Activated CD8-positive, alpha-beta T cell treated with anti-CD3 and anti-CD28 coated beads for 36 hours (primary cell): ENCODE results near the gene NHLRC3. TPM values are rescaled to one million over a fixed set of nuclear protein-coding genes. Genes with fewer than 3 reads are reported as not detected.

ENCODE experiments used
- ATAC-seq: fragments of 200-7000 bp; cut with Tn5 transposase; one replicate; pipeline ENCODE4 v1.10.0; 2021; ENCODE audit warnings: mild to moderate bottlenecking, moderate library complexity
- CTCF ChIA-PET: fragments of 350-600 bp; sonication (Branson Sonifier 250); formaldehyde crosslinking; loops from one replicate; lab custom pipeline; 2021; ENCODE audit warnings: antibody characterized with exemption; lab: Charles Lee
- POLR2A ChIA-PET: fragments of 350-600 bp; sonication (Branson Sonifier 250); formaldehyde crosslinking; loops from one replicate; lab custom pipeline; 2021; ENCODE audit warnings: antibody characterized with exemption; lab: Charles Lee
- DNase-seq: peaks from one replicate; pipeline ENCODE4 v3.0.0-alpha.2; 2020
- H3K27ac Mint-ChIP-seq: one replicate; pipeline ENCODE4 v1.8.0; 2021; ENCODE audit warnings: mild to moderate bottlenecking, mixed read lengths
- H3K27me3 Mint-ChIP-seq: one replicate; pipeline ENCODE4 v1.8.0; 2021; ENCODE audit warnings: mixed read lengths
- H3K36me3 Mint-ChIP-seq: one replicate; pipeline ENCODE4 v1.8.0; 2021; ENCODE audit warnings: low read depth, mixed read lengths
- H3K4me1 Mint-ChIP-seq: one replicate; pipeline ENCODE4 v1.8.0; 2021; ENCODE audit warnings: low read depth, mixed read lengths
- H3K4me3 Mint-ChIP-seq: one replicate; pipeline ENCODE4 v1.8.0; 2021; ENCODE audit warnings: mild to moderate bottlenecking, moderate library complexity, mixed read lengths
- H3K9me3 Mint-ChIP-seq: one replicate; pipeline ENCODE4 v1.8.0; 2021; ENCODE audit warnings: mixed read lengths
- intact Hi-C: fragments of 100-400 bp; cut with micrococcal nuclease; formaldehyde crosslinking; loops from one replicate; pipeline ENCODE4 v1.10.0; 2022
- total RNA-seq, 2 experiments: library from RNA; stranded (reverse); gene quantifications; one replicate each; pipeline ENCODE4 v1.2.3, GENCODE V29; 2021
- TF ChIP-seq, protein P1 (sequence below): fragments of 200-600 bp; IDR thresholded peaks from one replicate; pipeline ENCODE4 v1.8.0; 2022; ENCODE audit warnings: antibody characterized with exemption, mild to moderate bottlenecking

Gene NHLRC3
- total RNA-seq, 2 experiments from 2014 or later = 17.5 to 17.9 TPM

DNA sequence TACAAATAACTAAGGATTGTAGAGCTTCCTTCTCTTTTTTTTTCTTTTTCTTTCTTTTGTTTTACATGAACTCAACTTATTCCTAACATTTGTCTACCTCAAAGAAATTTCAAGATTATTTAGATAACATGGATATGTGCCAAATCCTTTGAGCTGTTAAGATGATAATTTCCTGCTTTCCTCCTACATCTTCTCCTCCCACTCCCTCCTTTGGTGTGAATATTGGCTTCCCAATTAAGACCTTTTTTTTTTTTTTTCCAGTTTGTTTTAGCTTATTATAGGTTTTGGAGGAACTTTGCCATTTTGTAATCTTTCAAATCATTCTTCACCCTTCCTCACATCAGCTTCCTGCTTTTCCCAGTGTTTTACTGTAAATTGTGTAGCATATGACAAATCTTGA lies 10.6 kb downstream of the NHLRC3 start:
- H3K9me3 Mint-ChIP-seq = no peaks in the 10 kb centered on the region
- peaks cover 20% of the 10 kb centered on the region for H3K36me3 Mint-ChIP-seq
- no peak for DNase-seq
- intact Hi-C loops = no loop called here
- no peaks in the 10 kb centered on the region for H3K27me3 Mint-ChIP-seq
- TF ChIP-seq, protein P1, sequence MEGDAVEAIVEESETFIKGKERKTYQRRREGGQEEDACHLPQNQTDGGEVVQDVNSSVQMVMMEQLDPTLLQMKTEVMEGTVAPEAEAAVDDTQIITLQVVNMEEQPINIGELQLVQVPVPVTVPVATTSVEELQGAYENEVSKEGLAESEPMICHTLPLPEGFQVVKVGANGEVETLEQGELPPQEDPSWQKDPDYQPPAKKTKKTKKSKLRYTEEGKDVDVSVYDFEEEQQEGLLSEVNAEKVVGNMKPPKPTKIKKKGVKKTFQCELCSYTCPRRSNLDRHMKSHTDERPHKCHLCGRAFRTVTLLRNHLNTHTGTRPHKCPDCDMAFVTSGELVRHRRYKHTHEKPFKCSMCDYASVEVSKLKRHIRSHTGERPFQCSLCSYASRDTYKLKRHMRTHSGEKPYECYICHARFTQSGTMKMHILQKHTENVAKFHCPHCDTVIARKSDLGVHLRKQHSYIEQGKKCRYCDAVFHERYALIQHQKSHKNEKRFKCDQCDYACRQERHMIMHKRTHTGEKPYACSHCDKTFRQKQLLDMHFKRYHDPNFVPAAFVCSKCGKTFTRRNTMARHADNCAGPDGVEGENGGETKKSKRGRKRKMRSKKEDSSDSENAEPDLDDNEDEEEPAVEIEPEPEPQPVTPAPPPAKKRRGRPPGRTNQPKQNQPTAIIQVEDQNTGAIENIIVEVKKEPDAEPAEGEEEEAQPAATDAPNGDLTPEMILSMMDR = no peak
- ChIA-PET POLR2A (no interaction called here), CTCF (interaction anchor here (0.6 to 2.7 kb wide), 6 partner anchors 23 to 629 kb away, joined by 3 to 13 read pairs (median 4); no protein-coding TSS in a partner anchor)
- H3K27ac Mint-ChIP-seq = peak overlapping the region; percentile 18
- H3K4me3 Mint-ChIP-seq = no peak overlapping the region
- no peak for ATAC-seq
- peaks cover 4% of the 10 kb centered on the region for H3K4me1 Mint-ChIP-seq

DNA sequence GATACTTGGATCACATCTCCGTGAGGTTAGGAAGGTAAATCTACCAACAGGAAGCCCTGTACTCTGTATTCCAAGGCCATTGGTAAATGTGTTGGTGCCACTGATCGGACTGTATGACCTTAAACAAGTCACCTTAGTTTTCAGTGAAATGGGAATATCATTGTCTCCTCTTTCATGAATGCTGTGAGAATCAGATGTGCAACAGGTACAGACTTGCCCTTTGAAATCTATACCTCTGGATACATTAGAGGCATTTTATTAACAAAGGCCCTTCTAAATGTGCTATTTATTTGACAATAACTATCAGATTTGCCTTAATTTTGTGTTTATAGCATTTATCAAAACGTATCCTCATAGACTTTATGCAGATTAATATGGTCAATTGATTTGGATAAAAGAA lies 11.0 kb downstream of the NHLRC3 start:
- H3K27ac Mint-ChIP-seq = peak overlapping the region; percentile 18
- POLR2A ChIA-PET = no interaction called here
- no peaks in the 10 kb centered on the region for H3K9me3 Mint-ChIP-seq
- CTCF ChIA-PET = interaction anchor here (1.1 to 2.7 kb wide), 4 partner anchors 31 to 628 kb away, joined by 4 to 13 read pairs (median 5); no protein-coding TSS in a partner anchor
- no peak for DNase-seq
- no peaks in the 10 kb centered on the region for H3K27me3 Mint-ChIP-seq
- ATAC-seq = no peak
- intact Hi-C loops = no loop called here
- H3K4me3 Mint-ChIP-seq = no peak overlapping the region
- TF ChIP-seq, protein P1 = no peak
- peaks cover 18% of the 10 kb centered on the region for H3K36me3 Mint-ChIP-seq
- H3K4me1 Mint-ChIP-seq = peaks cover 4% of the 10 kb centered on the region

DNA sequence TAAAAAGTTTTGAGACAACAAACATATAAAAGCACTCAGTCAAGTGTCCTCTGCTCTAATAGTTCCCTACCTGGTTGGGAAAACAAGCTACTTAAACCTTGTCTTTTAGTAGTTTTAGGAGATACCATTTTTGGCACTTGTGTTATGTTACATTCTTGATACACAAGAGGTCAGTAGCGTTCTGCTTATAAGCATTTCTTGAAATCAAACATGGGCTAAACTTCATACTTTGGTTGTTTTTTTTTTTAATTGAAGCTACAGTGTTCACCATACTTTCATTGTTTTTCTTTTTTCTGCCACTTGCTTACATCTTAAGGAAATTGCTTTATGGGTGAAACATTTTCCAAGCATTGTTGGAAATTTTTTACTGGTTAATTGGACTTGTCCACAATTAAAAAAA lies 12.9 kb downstream of the NHLRC3 start:
- ChIA-PET CTCF (interaction anchor here (1.0 to 1.6 kb wide), 5 partner anchors 94 to 565 kb away, joined by 3 to 15 read pairs (median 4); no protein-coding TSS in a partner anchor), POLR2A (no interaction called here)
- TF ChIP-seq, protein P1 = peak; percentile 47
- Mint-ChIP-seq H3K4me3 (no peak overlapping the region), H3K27me3 (no peaks in the 10 kb centered on the region), H3K36me3 (peaks cover 15% of the 10 kb centered on the region), H3K9me3 (peaks cover 4% of the 10 kb centered on the region), H3K27ac (no peak overlapping the region), H3K4me1 (peaks cover 6% of the 10 kb centered on the region)
- ATAC-seq = no peak
- no peak for DNase-seq
- intact Hi-C loops = loop anchor here (2.0 to 5.0 kb wide), 2 partner anchors 212 to 566 kb away; no protein-coding TSS in a partner anchor

DNA sequence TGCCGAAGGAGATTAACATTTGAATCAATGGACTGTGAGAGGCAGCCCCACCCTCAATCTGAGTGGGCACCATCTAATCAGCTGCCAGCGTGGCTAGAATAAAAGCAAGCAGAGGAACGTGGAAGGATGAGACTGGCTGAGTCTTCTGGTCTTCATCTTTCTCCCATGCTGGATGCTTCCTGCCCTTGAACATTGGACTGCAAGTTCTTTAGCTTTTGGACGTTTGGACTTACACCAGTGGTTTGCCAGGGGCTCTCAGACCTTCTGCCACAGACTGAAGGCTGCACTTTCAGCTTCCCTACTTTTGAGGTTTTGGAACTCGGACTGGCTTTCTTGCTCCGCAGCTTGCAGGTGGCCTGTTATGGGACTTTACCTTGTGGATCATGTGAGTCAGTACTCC lies 14.7 kb downstream of the NHLRC3 start:
- TF ChIP-seq, protein P1 = no peak
- intact Hi-C loops = loop anchor here (5.0 kb wide), 1 partner anchor 564 kb away; no protein-coding TSS in a partner anchor
- POLR2A ChIA-PET = no interaction called here
- H3K4me3 Mint-ChIP-seq = no peak overlapping the region
- H3K36me3 Mint-ChIP-seq = peaks cover 24% of the 10 kb centered on the region
- peaks cover 16% of the 10 kb centered on the region for H3K4me1 Mint-ChIP-seq
- ATAC-seq (no peak), DNase-seq (no peak)
- peaks cover 4% of the 10 kb centered on the region for H3K9me3 Mint-ChIP-seq
- no peaks in the 10 kb centered on the region for H3K27me3 Mint-ChIP-seq
- no peak overlapping the region for H3K27ac Mint-ChIP-seq
- CTCF ChIA-PET = interaction anchor here (0.9 kb wide), 2 partner anchors 560 to 563 kb away, joined by 3 to 4 read pairs; no protein-coding TSS in a partner anchor

DNA sequence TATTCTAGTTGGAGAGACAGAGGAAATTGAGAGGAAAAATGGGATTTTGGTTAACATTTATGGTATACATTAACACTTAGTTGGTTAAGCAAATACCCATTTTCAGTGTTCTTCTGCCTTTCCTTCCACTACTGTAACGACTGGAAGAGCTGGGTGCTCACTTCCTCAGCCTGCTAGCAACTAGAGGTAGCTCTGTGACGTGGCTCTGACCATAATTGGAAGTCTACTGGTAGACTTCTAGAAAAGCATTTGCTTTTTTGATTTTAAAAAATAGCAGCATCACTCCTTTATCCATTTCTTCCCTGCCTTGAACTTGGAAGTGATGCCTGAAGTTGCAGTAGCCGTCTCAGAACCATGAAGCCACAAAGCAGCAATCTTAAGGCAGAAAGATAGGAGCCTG lies 15.9 kb downstream of the NHLRC3 start:
- DNase-seq (no peak), ATAC-seq (no peak)
- Mint-ChIP-seq H3K36me3 (peaks cover 25% of the 10 kb centered on the region), H3K4me1 (peaks cover 24% of the 10 kb centered on the region), H3K4me3 (no peak overlapping the region), H3K9me3 (peaks cover 4% of the 10 kb centered on the region), H3K27me3 (no peaks in the 10 kb centered on the region), H3K27ac (no peak overlapping the region)
- ChIA-PET CTCF (interaction anchor here (1.7 kb wide), 1 partner anchor 558 kb away, joined by 9 read pairs; no protein-coding TSS in a partner anchor), POLR2A (no interaction called here)
- intact Hi-C loops = loop anchor here (5.0 kb wide), 1 partner anchor 563 kb away; no protein-coding TSS in a partner anchor
- TF ChIP-seq, protein P1 = no peak
